OCI-LY7 (cell line): ENCODE measurements around the gene ARHGAP24.

ENCODE experiments used
- CTCF ChIP-seq: fragments of 200-600 bp; sonication (generic); conservative IDR thresholded peaks from 2 replicates; pipeline ENCODE4 v1.5.1; 2014; ENCODE audit warnings: mild to moderate bottlenecking, antibody characterized with exemption, low read length, moderate library complexity, mixed read lengths
- EZH2phosphoT487 ChIP-seq: fragments of 200-600 bp; sonication (generic); IDR thresholded peaks from 2 replicates; pipeline ENCODE4 v1.6.1; 2018; ENCODE audit warnings: low read depth, borderline replicate concordance, mild to moderate bottlenecking, mixed run types, antibody characterized with exemption, low read length, moderate library complexity, mixed read lengths

- no peak for TF ChIP-seq CTCF
- TF ChIP-seq EZH2phosphoT487 = no peak
Observed at GRCh38 chr4:85613901-85614300, 139.0 kb downstream of the ARHGAP24 start.
